HUES6 (cell line): ENCODE measurements around the gene KCNH5.
"Not testable (repeated sequence)": the region's sequence is repeated elsewhere in the genome, so short reads cannot be mapped to it uniquely, and the experiment has no call there.

ENCODE experiments used
- H3K27ac ChIP-seq: 2 replicates; pipeline ENCODE4 v1.7.0; 2013; ENCODE audit warnings: low read depth, mild to moderate bottlenecking, low read length, inconsistent platforms
- H3K27me3 ChIP-seq: 2 replicates; pipeline ENCODE4 v1.6.1; 2013; ENCODE audit warnings: low read length; ENCODE audit not compliant: control insufficient read depth, insufficient read depth
- H3K36me3 ChIP-seq: 2 replicates; pipeline ENCODE4 v1.6.1; 2013; ENCODE audit warnings: low read length; ENCODE audit not compliant: control insufficient read depth, insufficient read depth
- H3K4me1 ChIP-seq: 2 replicates; pipeline ENCODE4 v1.6.1; 2013; ENCODE audit warnings: low read length; ENCODE audit not compliant: control insufficient read depth, insufficient read depth
- H3K4me3 ChIP-seq: 2 replicates; pipeline ENCODE4 v1.5.1; 2013; ENCODE audit warnings: low read depth, low read length
- H3K9ac ChIP-seq: one replicate; pipeline ENCODE4 v1.6.1; 2013; ENCODE audit warnings: mild to moderate bottlenecking, low read length
- H3K9me3 ChIP-seq: 2 replicates; pipeline ENCODE4 v1.6.1; 2013; ENCODE audit warnings: low read depth, low read length; ENCODE audit not compliant: control insufficient read depth, insufficient read depth

KCNH5 gene

GRCh38 chr14:62889364-62889763, 155.9 kb downstream of the KCNH5 start:
- H3K4me3 ChIP-seq: no peak overlapping the region

GRCh38 chr14:62886461-62886860, 158.8 kb downstream of the KCNH5 start:
- no peak overlapping the region for H3K27ac ChIP-seq
- no peaks in the 10 kb centered on the region for H3K27me3 ChIP-seq
- H3K9ac ChIP-seq: no peak overlapping the region
- no peak overlapping the region for H3K4me3 ChIP-seq
- no peaks in the 10 kb centered on the region for H3K9me3 ChIP-seq
- no peaks in the 10 kb centered on the region for H3K4me1 ChIP-seq
- H3K36me3 ChIP-seq: no peaks in the 10 kb centered on the region

More at GRCh38 chr14:62889364-62889763, 155.9 kb downstream of the KCNH5 start:
- H3K9ac ChIP-seq: no peak overlapping the region
- no peaks in the 10 kb centered on the region for H3K9me3 ChIP-seq
- H3K27me3 ChIP-seq: no peaks in the 10 kb centered on the region
- no peak overlapping the region for H3K27ac ChIP-seq
- no peaks in the 10 kb centered on the region for H3K36me3 ChIP-seq
- no peaks in the 10 kb centered on the region for H3K4me1 ChIP-seq

- Histone ChIP-seq H3K36me3 (no peaks in the 10 kb centered on the region), H3K4me1 (no peaks in the 10 kb centered on the region), H3K4me3 (no peak overlapping the region), H3K27ac (no peak overlapping the region), H3K9ac (no peak overlapping the region), H3K27me3 (no peaks in the 10 kb centered on the region), H3K9me3 (no peaks in the 10 kb centered on the region)
Measured at GRCh38 chr14:62885451-62885850, 159.8 kb downstream of the KCNH5 start.

GRCh38 chr14:62882967-62883366, 162.3 kb downstream of the KCNH5 start:
- Histone ChIP-seq H3K9ac (no peak overlapping the region), H3K27ac (no peak overlapping the region), H3K9me3 (no peaks in the 10 kb centered on the region), H3K4me3 (no peak overlapping the region), H3K36me3 (no peaks in the 10 kb centered on the region), H3K27me3 (no peaks in the 10 kb centered on the region), H3K4me1 (no peaks in the 10 kb centered on the region)

- no peaks in the 10 kb centered on the region for H3K27me3 ChIP-seq
- no peak overlapping the region for H3K4me3 ChIP-seq
- no peaks in the 10 kb centered on the region for H3K9me3 ChIP-seq
- peaks cover 6% of the 10 kb centered on the region for H3K4me1 ChIP-seq
- no peak overlapping the region for H3K9ac ChIP-seq
- H3K36me3 ChIP-seq: no peaks in the 10 kb centered on the region
- no peak overlapping the region for H3K27ac ChIP-seq
Measured at GRCh38 chr14:62866376-62866775, 178.9 kb downstream of the KCNH5 start.

GRCh38 chr14:62864588-62864987, 180.7 kb downstream of the KCNH5 start:
- H3K27ac ChIP-seq: no peak overlapping the region
- H3K9me3 ChIP-seq: no peaks in the 10 kb centered on the region
- H3K9ac ChIP-seq: no peak overlapping the region
- H3K4me1 ChIP-seq: peaks cover 6% of the 10 kb centered on the region
- H3K27me3 ChIP-seq: no peaks in the 10 kb centered on the region
- H3K4me3 ChIP-seq: no peak overlapping the region
- H3K36me3 ChIP-seq: no peaks in the 10 kb centered on the region

- not testable (repeated sequence) for H3K9ac ChIP-seq, H3K4me1 ChIP-seq, H3K36me3 ChIP-seq, H3K4me3 ChIP-seq, H3K27ac ChIP-seq, H3K27me3 ChIP-seq, H3K9me3 ChIP-seq
Measured at GRCh38 chr14:62858011-62858410, 187.2 kb downstream of the KCNH5 start.

- Histone ChIP-seq H3K9ac (no peak overlapping the region), H3K9me3 (no peaks in the 10 kb centered on the region), H3K27ac (no peak overlapping the region), H3K27me3 (no peaks in the 10 kb centered on the region), H3K36me3 (no peaks in the 10 kb centered on the region), H3K4me1 (no peaks in the 10 kb centered on the region), H3K4me3 (no peak overlapping the region)
Measured at GRCh38 chr14:62854951-62855350, 190.3 kb downstream of the KCNH5 start.

GRCh38 chr14:62847168-62847567, 198.1 kb downstream of the KCNH5 start:
- no peak overlapping the region for H3K27ac ChIP-seq
- no peaks in the 10 kb centered on the region for H3K9me3 ChIP-seq
- no peaks in the 10 kb centered on the region for H3K36me3 ChIP-seq
- no peak overlapping the region for H3K9ac ChIP-seq
- no peaks in the 10 kb centered on the region for H3K4me1 ChIP-seq
- no peaks in the 10 kb centered on the region for H3K27me3 ChIP-seq
- no peak overlapping the region for H3K4me3 ChIP-seq

- H3K9me3 ChIP-seq: no peaks in the 10 kb centered on the region
- no peak overlapping the region for H3K4me3 ChIP-seq
- no peaks in the 10 kb centered on the region for H3K36me3 ChIP-seq
- no peak overlapping the region for H3K27ac ChIP-seq
- H3K9ac ChIP-seq: no peak overlapping the region
- H3K4me1 ChIP-seq: no peaks in the 10 kb centered on the region
- no peaks in the 10 kb centered on the region for H3K27me3 ChIP-seq
Measured at GRCh38 chr14:62844546-62844945, 200.7 kb downstream of the KCNH5 start.

- no peak overlapping the region for H3K27ac ChIP-seq
- no peak overlapping the region for H3K9ac ChIP-seq
- H3K9me3 ChIP-seq: peaks cover 12% of the 10 kb centered on the region
- H3K36me3 ChIP-seq: no peaks in the 10 kb centered on the region
- no peaks in the 10 kb centered on the region for H3K27me3 ChIP-seq
- H3K4me3 ChIP-seq: no peak overlapping the region
- no peaks in the 10 kb centered on the region for H3K4me1 ChIP-seq
Measured at GRCh38 chr14:62824086-62824485, 221.2 kb downstream of the KCNH5 start.

GRCh38 chr14:62819931-62820330, 225.3 kb downstream of the KCNH5 start:
- no peak overlapping the region for H3K9ac ChIP-seq
- H3K36me3 ChIP-seq: no peaks in the 10 kb centered on the region
- H3K4me1 ChIP-seq: no peaks in the 10 kb centered on the region
- H3K27ac ChIP-seq: no peak overlapping the region
- H3K27me3 ChIP-seq: no peaks in the 10 kb centered on the region
- 0 out of 2 replicates have a peak, but pooled peaks cover 2% of the 10 kb centered on the region for H3K9me3 ChIP-seq
- H3K4me3 ChIP-seq: no peak overlapping the region
